ENCODE measurements around the gene SPTB. TPM values are rescaled to one million over a fixed set of nuclear protein-coding genes. Genes with fewer than 3 reads are reported as not detected.

The SPTB gene
- total RNA-seq, 1 experiment from 2014 or later: 2.3 TPM

DNA sequence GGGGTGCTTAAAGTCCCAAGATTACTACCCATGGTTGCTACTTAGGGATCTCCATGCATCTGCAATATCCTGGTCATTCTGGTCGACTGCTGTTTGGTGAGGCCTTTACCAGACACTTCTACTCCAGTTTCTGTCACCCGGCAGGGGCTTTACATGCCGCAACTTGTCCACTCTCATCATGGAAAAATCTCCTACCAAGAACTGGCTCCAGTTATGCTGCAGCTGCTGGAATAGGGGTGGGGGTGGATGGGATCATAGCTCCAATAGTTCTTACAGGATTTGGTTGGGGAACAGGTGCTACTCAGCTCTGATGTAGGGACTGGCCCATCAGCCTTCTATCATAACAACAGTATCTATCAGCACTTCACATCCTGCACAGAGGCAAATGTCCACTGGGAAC lies 51.6 kb downstream of the SPTB start:
- Histone ChIP-seq H2BK15ac (ENCODE audit: low read depth, low read length) (no peak overlapping the region), H3K9me3 (ENCODE audit: control insufficient read depth, low read depth, low read length) (no peaks in the 10 kb centered on the region), H3T11ph (ENCODE audit: low read length) (no peak overlapping the region), H3K79me2 (ENCODE audit: insufficient read depth, low read length) (no peaks in the 10 kb centered on the region), H2AK5ac (ENCODE audit: insufficient read length, low read length) (no peak overlapping the region), H4K8ac (replicated peaks; ENCODE audit: insufficient read length, low read depth, low read length) (no peak overlapping the region), H3K9ac (ENCODE audit: extremely low read depth, insufficient read length, low read length) (no peak overlapping the region), H4K20me1 (ENCODE audit: control insufficient read depth, insufficient read depth, insufficient read length) (no peaks in the 10 kb centered on the region), H3K4me1 (ENCODE audit: insufficient read depth, low read length) (no peaks in the 10 kb centered on the region), H3K56ac (ENCODE audit: insufficient read length, low read depth, low read length) (no peak overlapping the region), H3K18ac (ENCODE audit: insufficient read length, low read depth, low read length) (no peak overlapping the region), H4K91ac (ENCODE audit: insufficient read length, low read depth, low read length) (no peak overlapping the region), H4K5ac (ENCODE audit: insufficient read length, low read depth, low read length) (no peak overlapping the region), H3K14ac (ENCODE audit: insufficient read depth, low read length) (no peak overlapping the region), H2BK5ac (ENCODE audit: insufficient read length, low read length) (no peak overlapping the region), H2BK120ac (ENCODE audit: low read depth, low read length, poor library complexity, severe bottlenecking) (no peak overlapping the region), H2BK20ac (ENCODE audit: low read depth, low read length, poor library complexity, severe bottlenecking) (no peak overlapping the region), H3K79me1 (ENCODE audit: insufficient read depth, low read depth, low read length, poor library complexity, severe bottlenecking) (no peaks in the 10 kb centered on the region), H3K23ac (ENCODE audit: insufficient read length, low read depth, low read length) (no peak overlapping the region), H3K23me2 (ENCODE audit: insufficient read length, low read depth, low read length, poor library complexity, severe bottlenecking) (no peaks in the 10 kb centered on the region), H3K27ac (ENCODE audit: insufficient read length, low read depth, low read length) (no peak overlapping the region), H2AFZ (ENCODE audit: low read length) (no peak overlapping the region), H3K4me2 (ENCODE audit: insufficient read depth, insufficient read length, low read length) (no peak overlapping the region), H2BK12ac (ENCODE audit: insufficient read length, low read depth, low read length) (no peak overlapping the region), H3K4ac (ENCODE audit: low read depth, low read length) (no peak overlapping the region), H3K27me3 (ENCODE audit: insufficient read depth, low read length) (no peaks in the 10 kb centered on the region)
- Mint-ChIP-seq H3K27ac (no peak overlapping the region), H3K4me1 (peaks cover 4 to 7% of the 10 kb centered on the region in 2 experiments), H3K27me3 (ENCODE audit: low read depth) (peaks cover 16% of the 10 kb centered on the region), H3K9me3 (no peaks in the 10 kb centered on the region), H3K4me3 (no peak overlapping the region), H3K36me3 (ENCODE audit: insufficient read depth in 1 of 3, low read depth in 3 of 3) (no peaks in the 10 kb centered on the region)
- no CpG with 5 or more reads among the region's 3 CpGs for WGBS (ENCODE audit: extremely low coverage, insufficient read length, low lambda C conversion rate)
- TF ChIP-seq, protein P1, sequence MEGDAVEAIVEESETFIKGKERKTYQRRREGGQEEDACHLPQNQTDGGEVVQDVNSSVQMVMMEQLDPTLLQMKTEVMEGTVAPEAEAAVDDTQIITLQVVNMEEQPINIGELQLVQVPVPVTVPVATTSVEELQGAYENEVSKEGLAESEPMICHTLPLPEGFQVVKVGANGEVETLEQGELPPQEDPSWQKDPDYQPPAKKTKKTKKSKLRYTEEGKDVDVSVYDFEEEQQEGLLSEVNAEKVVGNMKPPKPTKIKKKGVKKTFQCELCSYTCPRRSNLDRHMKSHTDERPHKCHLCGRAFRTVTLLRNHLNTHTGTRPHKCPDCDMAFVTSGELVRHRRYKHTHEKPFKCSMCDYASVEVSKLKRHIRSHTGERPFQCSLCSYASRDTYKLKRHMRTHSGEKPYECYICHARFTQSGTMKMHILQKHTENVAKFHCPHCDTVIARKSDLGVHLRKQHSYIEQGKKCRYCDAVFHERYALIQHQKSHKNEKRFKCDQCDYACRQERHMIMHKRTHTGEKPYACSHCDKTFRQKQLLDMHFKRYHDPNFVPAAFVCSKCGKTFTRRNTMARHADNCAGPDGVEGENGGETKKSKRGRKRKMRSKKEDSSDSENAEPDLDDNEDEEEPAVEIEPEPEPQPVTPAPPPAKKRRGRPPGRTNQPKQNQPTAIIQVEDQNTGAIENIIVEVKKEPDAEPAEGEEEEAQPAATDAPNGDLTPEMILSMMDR (conservative IDR thresholded peaks at IDR 0.05): no peak
- no peak for DNase-seq
